Endothelial cell of umbilical vein (primary cell): ENCODE measurements around the gene NPAS4. TPM values are rescaled to one million over a fixed set of nuclear protein-coding genes. Genes with fewer than 3 reads are reported as not detected.

Experiments used
- BruUV-seq: library from RNA; stranded (reverse); fragments of 400-500 nt; replicated peaks from 2 replicates; lab custom pipeline; 2021; lab: Mats Ljungman, UMichigan
- CTCF ChIA-PET: fragments of 300-600, 350-600 bp; sonication (Branson Sonifier 250); formaldehyde crosslinking; loops from one replicate; lab custom pipeline; 2021; ENCODE audit warnings: antibody characterized with exemption, inconsistent platforms; lab: Charles Lee
- POLR2A ChIA-PET: fragments of 300-600, 350-600 bp; sonication (Branson Sonifier 250); formaldehyde crosslinking; loops from one replicate; lab custom pipeline; 2021; ENCODE audit warnings: antibody characterized with exemption, inconsistent platforms; lab: Charles Lee
- DNase-seq: peaks from one replicate; pipeline ENCODE4 v3.0.0-alpha.2; 2011; ENCODE audit warnings: low read depth, low spot score
- FAIRE-seq: peaks from 2 replicates; lab custom pipeline; 2011; peaks lifted over from hg19 to GRCh38; lab: Jason Lieb, UNC
- H2AFZ ChIP-seq: 2 replicates; pipeline ENCODE4 v1.6.0; 2012; ENCODE audit warnings: low read depth, low read length, control low read depth, inconsistent platforms
- H3K27ac ChIP-seq: 2 replicates; pipeline ENCODE4 v1.5.1; 2011; ENCODE audit warnings: low read depth, mild to moderate bottlenecking, control low read depth, low read length, moderate library complexity; ENCODE audit not compliant: insufficient read depth
- H3K27me3 ChIP-seq, 2 experiments: 2 replicates each; pipeline versions ENCODE4 v1.6.0 to v1.6.1; 2011; ENCODE audit warnings: low read length in 2 of 2, mixed read lengths in 1 of 2; ENCODE audit not compliant: control insufficient read depth in 2 of 2, insufficient read depth in 2 of 2
- H3K36me3 ChIP-seq, 2 experiments: 2 replicates in 1 of 2; 3 replicates in 1 of 2; pipeline ENCODE4 v1.5.1; 2011; ENCODE audit warnings: low read length in 2 of 2, mild to moderate bottlenecking in 1 of 2, moderate library complexity in 1 of 2; ENCODE audit not compliant: control insufficient read depth in 2 of 2, insufficient read depth in 2 of 2; ENCODE audit errors: extremely low read depth in 1 of 2
- H3K4me1 ChIP-seq: 3 replicates; pipeline ENCODE4 v1.5.1; 2011; ENCODE audit warnings: mild to moderate bottlenecking, low read length; ENCODE audit not compliant: control insufficient read depth, insufficient read depth; ENCODE audit errors: extremely low read depth
- H3K4me2 ChIP-seq: 2 replicates; pipeline ENCODE4 v1.6.1; 2011; ENCODE audit warnings: low read length, control low read depth, mixed read lengths; ENCODE audit not compliant: insufficient read depth
- H3K4me3 ChIP-seq, 3 experiments: fragments of 200-600 bp in 1 of 3; sonication (generic), shearing (Covaris generic) in 1 of 3; replicated peaks in 1 of 3; 2 replicates each; pipeline ENCODE4 v1.5.1; 2011 to 2016; ENCODE audit warnings: control low read depth in 3 of 3, low read length in 3 of 3, mild to moderate bottlenecking in 2 of 3, inconsistent platforms in 1 of 3, low read depth in 1 of 3, moderate library complexity in 1 of 3; ENCODE audit not compliant: insufficient read depth in 1 of 3
- H3K79me2 ChIP-seq: 2 replicates; pipeline ENCODE4 v1.6.0; 2012; ENCODE audit warnings: low read length, inconsistent platforms; ENCODE audit not compliant: control insufficient read depth, insufficient read depth
- H3K9ac ChIP-seq: replicated peaks from 2 replicates; pipeline ENCODE3; 2011; ENCODE audit warnings: low read length, control low read depth; ENCODE audit not compliant: insufficient read depth; ENCODE audit errors: extremely low read depth
- H3K9me1 ChIP-seq: replicated peaks from 3 replicates; pipeline ENCODE4 v1.6.0; 2011; ENCODE audit warnings: mild to moderate bottlenecking, low read length; ENCODE audit not compliant: control insufficient read depth, insufficient read depth; ENCODE audit errors: extremely low read depth
- H3K9me3 ChIP-seq: replicated peaks from 2 replicates; pipeline ENCODE4 v1.5.1; 2012; ENCODE audit warnings: low read length, inconsistent platforms; ENCODE audit not compliant: control insufficient read depth, insufficient read depth
- H4K20me1 ChIP-seq: replicated peaks from 2 replicates; pipeline ENCODE3; 2011; ENCODE audit warnings: mild to moderate bottlenecking, low read length; ENCODE audit not compliant: control insufficient read depth, insufficient read depth; ENCODE audit errors: extremely low read depth
- CTCF ChIP-seq, 2 donors: IDR thresholded peaks; 1 replicate in 1 of 2; 2 replicates in 1 of 2; pipeline ENCODE4 v1.5.1; 2011; ENCODE audit warnings: low read length in 2 of 2, mild to moderate bottlenecking in 2 of 2, moderate library complexity in 2 of 2, control low read depth in 1 of 2, inconsistent platforms in 1 of 2, low read depth in 1 of 2; ENCODE audit not compliant: insufficient read depth in 1 of 2; ENCODE audit errors: extremely low read depth in 1 of 2
- EZH2 ChIP-seq: IDR thresholded peaks from 2 replicates; pipeline ENCODE4 v1.6.1; 2012; ENCODE audit warnings: borderline replicate concordance, low read depth, mild to moderate bottlenecking, moderate library complexity, low read length, inconsistent platforms; ENCODE audit not compliant: severe bottlenecking
- FOS ChIP-seq: IDR thresholded peaks from 2 replicates; pipeline ENCODE4 v1.6.1; 2011; ENCODE audit warnings: mild to moderate bottlenecking, low read length, moderate library complexity, borderline replicate concordance; ENCODE audit not compliant: insufficient read depth
- GATA2 ChIP-seq: IDR thresholded peaks from 2 replicates; pipeline ENCODE4 v1.7.0; 2011; ENCODE audit warnings: low read depth, mild to moderate bottlenecking, moderate library complexity, mixed read lengths, low read length; ENCODE audit not compliant: insufficient read length, insufficient read depth
- JUN ChIP-seq: IDR thresholded peaks from 2 replicates; pipeline ENCODE4 v1.6.1; 2011; ENCODE audit warnings: borderline replicate concordance, low read depth; ENCODE audit not compliant: insufficient read length, insufficient read depth
- MYC ChIP-seq: IDR thresholded peaks from one replicate; pipeline ENCODE4 v1.6.1; 2011; ENCODE audit warnings: mild to moderate bottlenecking, low read depth, low read length
- POLR2A ChIP-seq: IDR thresholded peaks from 2 replicates; pipeline ENCODE4 v1.6.1; 2012; ENCODE audit warnings: low read depth, mild to moderate bottlenecking, control low read depth, low read length
- POLR2AphosphoS5 ChIP-seq: IDR thresholded peaks from 2 replicates; pipeline ENCODE4 v1.6.1; 2012; ENCODE audit warnings: low read depth, mild to moderate bottlenecking, control low read depth, low read length, moderate library complexity; ENCODE audit not compliant: insufficient read depth
- dilution Hi-C: fragments of 300-500 bp; cut with MboI; formaldehyde crosslinking; loops from one replicate; pipeline ENCODE4 v1.15.0; 2019; ENCODE audit warnings: low sequenced_read_pairs; ENCODE audit not compliant: extremely low pct_ligation_motif_present
- intact Hi-C: fragments of 100-400 bp; cut with micrococcal nuclease; formaldehyde crosslinking; loops from one replicate; pipeline ENCODE4 v1.10.0; 2022
- polyA plus RNA-seq, 4 experiments: library from polyadenylated mRNA; depleted of rRNA in 3 of 4; stranded (reverse) in 3 of 4; unstranded in 1 of 4; fragments of >200 nt; gene quantifications; 2 replicates each; pipeline versions ENCODE4 v1.2.1 to v1.2.3, GENCODE V29; 2011 to 2012; ENCODE audit warnings: missing spikeins in 1 of 4
- total RNA-seq: library from RNA; stranded (reverse); gene quantifications from 2 replicates; pipeline ENCODE4 v1.2.3, GENCODE V29; 2021
- TF ChIP-seq, protein P1 (sequence below): IDR thresholded peaks from 2 replicates; pipeline ENCODE4 v1.6.1; 2011; ENCODE audit not compliant: insufficient read depth, insufficient read length

Gene NPAS4
- total and polyA plus RNA-seq, 2 donors (not counting 3 experiments of a cell fraction or from before 2014, with no cell fraction given), result not detected

GRCh38 chr11:66413167-66413566 is 7.7 kb upstream of the NPAS4 start:
- FAIRE-seq, result no peak
- peaks cover 8 to 13% of the 10 kb centered on the region in 2 experiments for H3K27me3 ChIP-seq
- no peak for DNase-seq
- no peak overlapping the region for H3K4me3 ChIP-seq
- H3K4me1 ChIP-seq, result no peaks in the 10 kb centered on the region
- no peak overlapping the region for H3K9ac ChIP-seq
- H3K79me2 ChIP-seq, result no peaks in the 10 kb centered on the region
- BruUV-seq, result no TSS peak
- H3K36me3 ChIP-seq, result no peaks in the 10 kb centered on the region
- intact Hi-C loops (no loop called here), dilution Hi-C loops (no loop called here)
- H3K9me3 ChIP-seq, result no peaks in the 10 kb centered on the region
- H2AFZ ChIP-seq, result no peak overlapping the region
- H3K27ac ChIP-seq, result no peak overlapping the region
- TF ChIP-seq, protein P1, sequence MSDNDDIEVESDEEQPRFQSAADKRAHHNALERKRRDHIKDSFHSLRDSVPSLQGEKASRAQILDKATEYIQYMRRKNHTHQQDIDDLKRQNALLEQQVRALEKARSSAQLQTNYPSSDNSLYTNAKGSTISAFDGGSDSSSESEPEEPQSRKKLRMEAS, result no peak
- TF ChIP-seq GATA2 (no peak), FOS (no peak), CTCF (IDR thresholded peaks at IDR 0.05; ENCODE audit: extremely low read depth in 1 of 2, insufficient read depth in 1 of 2, low read depth in 1 of 2, low read length in 2 of 2) (no peak), EZH2 (no peak), MYC (no peak), JUN (no peak), POLR2A (no peak), POLR2AphosphoS5 (no peak)
- POLR2A ChIA-PET, result no interaction called here
- H3K4me2 ChIP-seq, result no peak overlapping the region
- no peaks in the 10 kb centered on the region for H3K9me1 ChIP-seq
- H4K20me1 ChIP-seq, result no peaks in the 10 kb centered on the region
- CTCF ChIA-PET, result interaction anchor here (7.1 kb wide), 1 partner anchor 17 kb away, joined by 87 read pairs; no protein-coding TSS in a partner anchor
